Upper lobe of left lung (tissue), 6 donors: Measurements from ENCODE around the gene PGM1. TPM values are rescaled to one million over a fixed set of nuclear protein-coding genes. Genes with fewer than 3 reads are reported as not detected.

Source experiments
- ATAC-seq, 2 donors: fragments of 200-7000 bp; cut with Tn5 transposase; one replicate each; pipeline ENCODE4 v1.9.1; 2022; ENCODE audit warnings: mild to moderate bottlenecking in 2 of 2, moderate library complexity in 2 of 2; ENCODE audit not compliant: low FRiP score in 2 of 2
- DNase-seq, 2 donors: peaks; one replicate each; pipeline ENCODE4 v3.0.0-alpha.2; 2019 to 2020
- H3K27ac ChIP-seq, 4 donors: fragments of 200-600 bp; sonication (generic); one replicate each; pipeline ENCODE4 v1.5.1; 2016 to 2019
- H3K27me3 ChIP-seq, 4 donors: fragments of 200-600 bp; sonication (generic); one replicate each; pipeline ENCODE4 v1.5.1; 2017 to 2019
- H3K36me3 ChIP-seq, 4 donors: fragments of 200-600 bp; sonication (generic); one replicate each; pipeline ENCODE4 v1.5.1; 2016 to 2019
- H3K4me1 ChIP-seq, 4 donors: fragments of 200-600 bp; sonication (generic); one replicate each; pipeline ENCODE4 v1.5.1; 2018 to 2019
- H3K4me3 ChIP-seq, 4 donors: fragments of 200-600 bp; sonication (generic); one replicate each; pipeline ENCODE4 v1.5.1; 2017 to 2019; ENCODE audit warnings: mild to moderate bottlenecking in 2 of 4, moderate library complexity in 1 of 4
- H3K9me3 ChIP-seq, 4 donors: fragments of 200-600 bp; sonication (generic); one replicate each; pipeline ENCODE4 v1.5.1; 2018 to 2019
- EP300 ChIP-seq, 4 donors: sonication (generic); formaldehyde crosslinking; IDR thresholded peaks; one replicate each; pipeline ENCODE4 v1.5.1; 2017; ENCODE audit warnings: antibody characterized with exemption in 4 of 4, control low read depth in 2 of 4
- POLR2A ChIP-seq, 4 donors: fragments of 450-650 bp; IDR thresholded peaks; one replicate each; pipeline ENCODE4 v1.5.1; 2016 to 2017; ENCODE audit warnings: antibody characterized with exemption in 4 of 4, mild to moderate bottlenecking in 2 of 4
- POLR2AphosphoS5 ChIP-seq, 2 donors: sonication (generic); formaldehyde crosslinking; IDR thresholded peaks; one replicate each; pipeline ENCODE4 v1.5.1; 2017; ENCODE audit warnings: antibody characterized with exemption in 2 of 2
- WGBS, 2 donors: methylation state at CpG; one replicate each; pipeline ENCODE4 v1.1.5; 2017 to 2018; 5-methylcytosine and 5-hydroxymethylcytosine counted together
- total RNA-seq, 6 donors: library from RNA; depleted of rRNA in 4 of 6; stranded (reverse); fragments of >200 nt in 4 of 6; gene quantifications; one replicate each; pipeline versions ENCODE4 v1.1.0 to v1.2.1, GENCODE V29; 2016 to 2021
- TF ChIP-seq, protein P1 (sequence below), 6 experiments: fragments of 450-650 bp in 4 of 6; fragments of 200-600 bp in 2 of 6; sonication (generic) in 2 of 6; IDR thresholded peaks; one replicate each; pipeline ENCODE4 v1.5.1; 2016 to 2019; ENCODE audit warnings: antibody characterized with exemption in 6 of 6
- donor health status: DM: no; HTN: no; CAD: no; lungs with moderate emphysema.
- donor health status: DM: no; HTN: yes; CAD: no; lungs with severe emphysema.

Gene PGM1
- total RNA-seq, 6 donors from 2014 or later: 25.1 to 101 (median 61.3) TPM

DNA sequence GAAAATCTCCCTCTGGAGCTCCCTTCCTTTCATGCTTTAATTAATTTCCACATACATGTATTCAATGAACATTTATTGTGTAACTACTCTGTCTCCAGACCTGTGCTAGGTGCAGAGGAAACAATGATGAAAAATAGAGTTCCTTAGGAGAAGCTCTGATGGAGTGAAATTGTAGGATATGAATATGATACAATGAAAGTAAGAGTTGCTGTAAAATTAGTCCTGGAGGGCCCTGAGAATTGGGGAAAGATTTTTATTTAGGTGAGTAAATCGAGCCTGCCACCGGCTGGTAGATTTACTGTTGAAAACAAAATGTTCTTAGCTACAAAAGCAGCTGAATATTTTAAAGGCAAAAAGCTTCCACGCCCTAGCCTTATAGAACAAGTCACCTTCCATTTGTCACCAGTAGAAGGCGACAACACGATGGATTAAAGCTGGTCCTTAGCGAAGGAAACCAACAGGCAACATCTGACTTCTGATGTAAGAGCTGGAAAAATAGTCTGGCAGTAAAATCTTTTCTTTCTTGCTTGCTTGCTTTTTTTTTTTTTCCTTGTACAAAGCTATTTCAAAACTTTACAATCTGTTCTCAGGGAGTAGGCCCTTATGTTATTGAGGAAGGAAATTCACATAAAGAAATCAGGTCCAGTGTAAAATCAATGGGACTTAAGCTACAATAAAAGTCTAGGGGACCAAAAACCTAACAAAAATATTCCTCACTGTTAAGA is 98.7 kb downstream of the PGM1 start:
- TF ChIP-seq, protein P1, sequence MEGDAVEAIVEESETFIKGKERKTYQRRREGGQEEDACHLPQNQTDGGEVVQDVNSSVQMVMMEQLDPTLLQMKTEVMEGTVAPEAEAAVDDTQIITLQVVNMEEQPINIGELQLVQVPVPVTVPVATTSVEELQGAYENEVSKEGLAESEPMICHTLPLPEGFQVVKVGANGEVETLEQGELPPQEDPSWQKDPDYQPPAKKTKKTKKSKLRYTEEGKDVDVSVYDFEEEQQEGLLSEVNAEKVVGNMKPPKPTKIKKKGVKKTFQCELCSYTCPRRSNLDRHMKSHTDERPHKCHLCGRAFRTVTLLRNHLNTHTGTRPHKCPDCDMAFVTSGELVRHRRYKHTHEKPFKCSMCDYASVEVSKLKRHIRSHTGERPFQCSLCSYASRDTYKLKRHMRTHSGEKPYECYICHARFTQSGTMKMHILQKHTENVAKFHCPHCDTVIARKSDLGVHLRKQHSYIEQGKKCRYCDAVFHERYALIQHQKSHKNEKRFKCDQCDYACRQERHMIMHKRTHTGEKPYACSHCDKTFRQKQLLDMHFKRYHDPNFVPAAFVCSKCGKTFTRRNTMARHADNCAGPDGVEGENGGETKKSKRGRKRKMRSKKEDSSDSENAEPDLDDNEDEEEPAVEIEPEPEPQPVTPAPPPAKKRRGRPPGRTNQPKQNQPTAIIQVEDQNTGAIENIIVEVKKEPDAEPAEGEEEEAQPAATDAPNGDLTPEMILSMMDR (IDR thresholded peaks at IDR 0.05): peak in 5 of 6 experiments; percentile 34 to 76 (median 72)
- TF ChIP-seq POLR2AphosphoS5 (IDR thresholded peaks at IDR 0.05) (peak; percentile 13 to 17), POLR2A (IDR thresholded peaks at IDR 0.05) (no peak), EP300 (IDR thresholded peaks at IDR 0.05) (no peak)
- Histone ChIP-seq H3K4me1 (peaks cover 0 to 6% (median 0%) of the 10 kb centered on the region in 4 donors), H3K4me3 (no peak overlapping the region), H3K27me3 (no peaks in the 10 kb centered on the region), H3K27ac (peak overlapping the region in 1 of 4 donors; percentile 40), H3K9me3 (no peaks in the 10 kb centered on the region), H3K36me3 (no peaks in the 10 kb centered on the region)
- peak; percentile 83 to 93 for ATAC-seq
- DNase-seq: peak in 1 of 2 donors; percentile 67
- WGBS, 2 donors: 0 to 3% methylated on average over 6 of the region's 6 CpGs

DNA sequence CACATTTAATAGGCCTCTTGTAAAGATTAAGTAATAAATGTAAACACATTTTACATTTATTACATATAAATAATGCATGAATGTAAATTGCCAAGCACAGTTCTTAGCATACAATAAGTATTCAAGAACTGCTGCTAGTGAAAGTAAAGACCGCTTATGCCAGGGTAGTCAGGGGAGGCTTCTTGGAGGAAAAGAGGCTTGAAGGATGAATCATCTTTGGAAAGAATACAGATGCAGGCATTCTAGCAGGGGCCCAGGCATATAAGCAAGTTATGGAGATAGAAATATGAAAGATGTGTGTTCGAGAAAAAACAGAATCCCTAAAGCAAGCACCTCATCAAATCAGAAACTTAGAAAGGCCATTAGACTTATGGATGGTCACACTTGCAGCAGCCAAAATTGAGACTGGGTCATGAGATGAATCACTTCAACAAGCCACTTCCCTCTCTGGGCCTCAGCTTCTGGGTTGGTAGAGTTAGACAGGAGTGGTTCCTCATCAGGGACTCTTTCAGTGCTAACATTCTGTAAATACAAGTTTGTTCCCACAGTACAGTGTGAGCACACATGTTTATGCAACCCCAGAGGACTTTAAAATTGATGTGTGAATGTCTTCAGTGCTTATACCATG is 100.8 kb downstream of the PGM1 start:
- TF ChIP-seq EP300 (IDR thresholded peaks at IDR 0.05): no peak
- Histone ChIP-seq H3K9me3 (no peaks in the 10 kb centered on the region), H3K36me3 (no peaks in the 10 kb centered on the region), H3K27me3 (no peaks in the 10 kb centered on the region), H3K27ac (no peak overlapping the region), H3K4me1 (peaks cover 0 to 9% (median 0%) of the 10 kb centered on the region in 4 donors), H3K4me3 (no peak overlapping the region)
- no peak for ATAC-seq
- WGBS, 2 donors: 96 to 97% methylated on average over 2 of the region's 2 CpGs
- DNase-seq: no peak

DNA sequence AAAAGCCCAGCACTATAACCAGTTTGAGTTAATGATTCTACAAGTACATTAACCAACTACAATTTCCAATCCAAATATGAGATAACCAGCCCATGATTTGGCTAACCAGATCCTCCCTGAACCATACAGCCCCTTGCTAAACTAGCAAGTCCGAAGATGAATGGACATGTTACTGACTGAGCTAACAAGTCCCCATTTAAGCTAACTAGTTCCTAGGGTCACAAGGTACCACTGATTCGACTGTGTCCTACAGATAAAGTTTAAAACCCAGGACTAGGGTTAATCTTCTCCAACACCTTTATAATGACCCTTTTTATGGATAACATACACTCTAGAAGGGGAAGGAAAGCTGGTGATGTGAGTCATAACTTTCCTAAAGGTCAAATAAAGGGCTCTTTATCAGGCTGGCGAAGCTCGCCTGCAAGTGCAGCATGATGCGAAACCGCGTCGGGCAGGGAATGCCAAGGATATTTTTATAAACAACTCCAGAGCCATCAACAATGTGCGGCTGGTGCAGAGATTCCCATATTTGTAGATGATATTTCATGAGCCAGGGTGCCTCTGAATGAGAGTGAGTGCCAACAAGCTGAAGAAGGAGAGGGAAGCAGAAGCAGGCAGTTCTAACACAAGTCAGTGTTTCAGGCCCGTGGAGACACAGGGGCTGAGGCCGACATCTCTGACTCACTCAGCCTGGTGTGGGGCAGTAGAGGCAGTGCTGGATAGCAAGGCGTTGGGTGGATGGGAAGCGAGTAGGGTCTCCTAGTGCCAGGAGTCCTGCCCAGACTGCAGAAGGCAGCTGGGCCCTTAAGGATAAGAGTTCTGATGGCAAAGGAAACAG is 105.0 kb downstream of the PGM1 start:
- H3K27me3 ChIP-seq: no peaks in the 10 kb centered on the region
- peak; percentile 24 to 32 for ATAC-seq
- peak overlapping the region in 3 of 4 donors; percentile 7 to 42 (median 41) for H3K27ac ChIP-seq
- H3K4me1 ChIP-seq: peaks cover 0 to 9% (median 0%) of the 10 kb centered on the region in 4 donors
- DNase-seq: peak in 1 of 2 donors; percentile 29
- no peaks in the 10 kb centered on the region for H3K36me3 ChIP-seq
- no peak for TF ChIP-seq POLR2AphosphoS5 (IDR thresholded peaks at IDR 0.05)
- no peak for TF ChIP-seq POLR2A (IDR thresholded peaks at IDR 0.05)
- no peak for TF ChIP-seq EP300 (IDR thresholded peaks at IDR 0.05)
- TF ChIP-seq, protein P1 (IDR thresholded peaks at IDR 0.05): no peak
- no peak overlapping the region for H3K4me3 ChIP-seq
- H3K9me3 ChIP-seq: no peaks in the 10 kb centered on the region
- WGBS, 2 donors: 75 to 82% methylated on average over 13 of the region's 13 CpGs

DNA sequence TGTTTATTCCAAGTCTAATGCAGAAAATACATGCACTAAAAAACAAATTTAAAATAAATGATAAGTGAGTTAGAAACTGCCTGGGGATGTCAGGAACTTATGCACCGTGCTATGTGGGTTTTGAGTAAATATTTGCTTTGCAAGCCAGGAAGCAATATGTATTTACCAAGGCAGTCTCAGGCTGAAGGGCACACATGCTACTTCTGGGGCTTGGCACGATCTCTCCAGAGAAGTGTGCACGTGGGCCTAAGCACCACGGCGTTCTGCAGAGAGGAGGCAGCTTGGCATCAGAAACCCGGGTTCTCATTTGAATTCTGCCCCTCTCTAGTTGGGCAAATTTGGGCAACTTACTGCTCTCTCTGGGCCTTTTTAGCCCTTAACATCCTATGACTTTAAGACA is 108.0 kb downstream of the PGM1 start:
- peaks cover 0 to 12% (median 4%) of the 10 kb centered on the region in 4 donors for H3K4me1 ChIP-seq
- 66 to 68% methylated on average over 6 of the region's 6 CpGs for WGBS, 2 donors
- no peak for TF ChIP-seq POLR2AphosphoS5 (IDR thresholded peaks at IDR 0.05)
- TF ChIP-seq, protein P1 (IDR thresholded peaks at IDR 0.05): no peak
- TF ChIP-seq POLR2A (IDR thresholded peaks at IDR 0.05): no peak
- TF ChIP-seq EP300 (IDR thresholded peaks at IDR 0.05): no peak
- H3K36me3 ChIP-seq: no peaks in the 10 kb centered on the region
- peak; percentile 18 to 65 for ATAC-seq
- H3K27ac ChIP-seq: no peak overlapping the region
- DNase-seq: peak in 1 of 2 donors; percentile 72
- no peaks in the 10 kb centered on the region for H3K27me3 ChIP-seq
- no peaks in the 10 kb centered on the region for H3K9me3 ChIP-seq
- no peak overlapping the region for H3K4me3 ChIP-seq

DNA sequence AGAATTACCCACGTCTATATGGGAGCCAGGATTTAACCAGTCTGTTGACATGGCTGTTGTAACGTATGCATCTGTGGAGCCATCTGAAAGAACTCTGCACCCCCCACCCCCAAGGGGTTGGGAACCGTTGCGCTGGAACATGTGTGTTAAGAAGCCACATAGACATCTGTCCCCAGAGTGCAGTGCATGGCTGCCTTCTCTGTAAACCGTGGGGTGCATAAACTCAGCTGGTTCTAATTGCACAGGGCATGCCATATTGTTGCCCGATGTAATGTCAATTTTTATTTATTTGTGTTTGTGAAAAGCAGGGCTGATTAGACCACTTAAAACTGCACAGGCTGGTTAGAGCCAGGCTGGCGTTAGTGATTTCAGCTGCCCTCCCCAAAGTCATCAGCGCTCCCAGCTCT is 110.5 kb downstream of the PGM1 start:
- ATAC-seq (no peak), DNase-seq (no peak)
- Histone ChIP-seq H3K4me3 (no peak overlapping the region), H3K9me3 (no peaks in the 10 kb centered on the region), H3K36me3 (no peaks in the 10 kb centered on the region), H3K27me3 (no peaks in the 10 kb centered on the region), H3K4me1 (peaks cover 0 to 9% (median 4%) of the 10 kb centered on the region in 4 donors), H3K27ac (no peak overlapping the region)
- 75 to 81% methylated on average over 8 of the region's 8 CpGs for WGBS, 2 donors
- TF ChIP-seq EP300 (IDR thresholded peaks at IDR 0.05) (no peak), POLR2AphosphoS5 (IDR thresholded peaks at IDR 0.05) (no peak), POLR2A (IDR thresholded peaks at IDR 0.05) (no peak)
- TF ChIP-seq, protein P1 (IDR thresholded peaks at IDR 0.05): no peak
